Breast epithelium (tissue), 4 donors: ENCODE data around the gene SMIM5. TPM values are rescaled to one million over a fixed set of nuclear protein-coding genes. Genes with fewer than 3 reads are reported as not detected.

Source experiments
- DNase-seq, 2 donors: peaks; one replicate each; pipeline ENCODE4 v3.0.0-alpha.2; 2019; ENCODE audit warnings: low spot score in 2 of 2
- H3K27ac ChIP-seq, 2 donors: fragments of 200-600 bp; sonication (generic) in 1 of 2; one replicate each; pipeline ENCODE4 v1.5.1; 2016 to 2019; ENCODE audit warnings: mild to moderate bottlenecking in 1 of 2
- H3K27me3 ChIP-seq, 2 donors: fragments of 200-600 bp; sonication (generic) in 1 of 2; one replicate each; pipeline versions ENCODE4 v1.5.1 to v1.6.0; 2017 to 2019; ENCODE audit warnings: control low read depth in 1 of 2, mild to moderate bottlenecking in 1 of 2
- H3K36me3 ChIP-seq: fragments of 200-600 bp; one replicate; pipeline ENCODE4 v1.5.1; 2019
- H3K4me1 ChIP-seq, 2 donors: fragments of 200-600 bp; sonication (generic); one replicate each; pipeline ENCODE4 v1.5.1; 2016 to 2019; ENCODE audit warnings: control low read depth in 1 of 2
- H3K4me3 ChIP-seq, 3 donors: fragments of 200-600 bp; sonication (generic); 1 replicate in 2 of 3; 2 replicates in 1 of 3; pipeline ENCODE4 v1.5.1; 2016 to 2019; ENCODE audit warnings: mild to moderate bottlenecking in 3 of 3, moderate library complexity in 2 of 3
- H3K9me3 ChIP-seq, 2 donors: fragments of 200-600 bp; sonication (generic) in 1 of 2; one replicate each; pipeline ENCODE4 v1.5.1; 2016 to 2019; ENCODE audit warnings: control low read depth in 1 of 2
- CTCF ChIP-seq, 3 donors: fragments of 450-650 bp; IDR thresholded peaks; one replicate each; pipeline ENCODE4 v1.5.1; 2016 to 2017; ENCODE audit warnings: antibody characterized with exemption in 3 of 3, mild to moderate bottlenecking in 3 of 3, moderate library complexity in 3 of 3
- POLR2A ChIP-seq: fragments of 450-650 bp; IDR thresholded peaks from one replicate; pipeline ENCODE4 v1.6.1; 2016; ENCODE audit warnings: antibody characterized with exemption, mild to moderate bottlenecking, moderate library complexity
- POLR2AphosphoS5 ChIP-seq, 3 donors: sonication (generic); formaldehyde crosslinking; IDR thresholded peaks; one replicate each; pipeline ENCODE4 v1.6.1; 2017; ENCODE audit warnings: antibody characterized with exemption in 3 of 3
- intact Hi-C: fragments of 100-400 bp; cut with DNase I; formaldehyde crosslinking; loops from one replicate; pipeline ENCODE4 v1.15.1; 2023; ENCODE audit warnings: low total_unique reads
- total RNA-seq, 3 donors: library from RNA; depleted of rRNA; stranded (reverse); fragments of >200 nt; gene quantifications; one replicate each; pipeline ENCODE4 v1.1.0, GENCODE V29; 2016

The SMIM5 gene
- total RNA-seq, 3 donors from 2014 or later: 0.29 to 2.6 (median 0.48) TPM

- Histone ChIP-seq H3K36me3 (peaks cover under 1% of the 10 kb centered on the region), H3K27ac (no peak overlapping the region)
- intact Hi-C loops: no loop called here
These were observed 1.9 kb upstream of the SMIM5 start for GRCh38 chr17:75631353-75631752.

GRCh38 chr17:75632428-75632827, 806 bp upstream of the SMIM5 start:
- TF ChIP-seq POLR2A: no peak
- TF ChIP-seq POLR2AphosphoS5 (IDR thresholded peaks at IDR 0.05): no peak
- TF ChIP-seq CTCF (IDR thresholded peaks at IDR 0.05): no peak
- H3K27ac ChIP-seq: peak overlapping the region; percentile 90 to 93
- H3K4me1 ChIP-seq: peaks cover 13 to 15% of the 10 kb centered on the region in 2 donors
- no peak for DNase-seq
- H3K27me3 ChIP-seq: no peaks in the 10 kb centered on the region
- H3K4me3 ChIP-seq: no peak overlapping the region
- no peaks in the 10 kb centered on the region for H3K9me3 ChIP-seq
- no peaks in the 10 kb centered on the region for H3K36me3 ChIP-seq
- intact Hi-C loops: no loop called here

More at GRCh38 chr17:75631353-75631752, 1.9 kb upstream of the SMIM5 start:
- no peak for DNase-seq
- no peaks in the 10 kb centered on the region for H3K27me3 ChIP-seq
- TF ChIP-seq POLR2A (no peak), POLR2AphosphoS5 (IDR thresholded peaks at IDR 0.05) (no peak), CTCF (IDR thresholded peaks at IDR 0.05) (no peak)
- H3K4me3 ChIP-seq: no peak overlapping the region
- H3K9me3 ChIP-seq: no peaks in the 10 kb centered on the region
- H3K4me1 ChIP-seq: peaks cover 13 to 15% of the 10 kb centered on the region in 2 donors

- H3K36me3 ChIP-seq: no peaks in the 10 kb centered on the region
- H3K4me1 ChIP-seq: peaks cover 13 to 15% of the 10 kb centered on the region in 2 donors
- TF ChIP-seq POLR2AphosphoS5 (IDR thresholded peaks at IDR 0.05) (peak in 2 of 3 donors; percentile 12 to 43), POLR2A (no peak), CTCF (IDR thresholded peaks at IDR 0.05) (peak; percentile 40 to 63 (median 53))
- DNase-seq: peak; percentile 94 to 97
- H3K4me3 ChIP-seq: peak overlapping the region in 2 of 3 donors; percentile 21 to 51
- intact Hi-C loops: no loop called here
- H3K27me3 ChIP-seq: no peaks in the 10 kb centered on the region
- H3K27ac ChIP-seq: peak overlapping the region; percentile 90 to 93
- H3K9me3 ChIP-seq: no peaks in the 10 kb centered on the region
These were observed 497 bp downstream of the SMIM5 start for GRCh38 chr17:75633486-75634375.

- no peaks in the 10 kb centered on the region for H3K9me3 ChIP-seq
- peak overlapping the region in 2 of 3 donors; percentile 21 to 51 for H3K4me3 ChIP-seq
- intact Hi-C loops: no loop called here
- H3K27ac ChIP-seq: peak overlapping the region; percentile 90 to 93
- no peak for TF ChIP-seq CTCF (IDR thresholded peaks at IDR 0.05)
- no peak for TF ChIP-seq POLR2A
- TF ChIP-seq POLR2AphosphoS5 (IDR thresholded peaks at IDR 0.05): no peak
- H3K27me3 ChIP-seq: no peaks in the 10 kb centered on the region
- no peaks in the 10 kb centered on the region for H3K36me3 ChIP-seq
- DNase-seq: no peak
- peaks cover 13 to 15% of the 10 kb centered on the region in 2 donors for H3K4me1 ChIP-seq
These were observed 1.1 kb downstream of the SMIM5 start for GRCh38 chr17:75634376-75634740.
